Activated CD4-positive, alpha-beta T cell treated with anti-CD3 and anti-CD28 coated beads, Interleukin-2, Interleukin-4, amounts not matched to agents 100 ng/mL and 50 ng/mL, durations not matched to agents 16 hours and 8 hours (primary cell): ENCODE results near the gene CSRP1.

Source experiments
- DNase-seq: peaks from one replicate; pipeline ENCODE4 v3.0.0-alpha.2; 2020; ENCODE audit warnings: low spot score

The CSRP1 gene

DNA sequence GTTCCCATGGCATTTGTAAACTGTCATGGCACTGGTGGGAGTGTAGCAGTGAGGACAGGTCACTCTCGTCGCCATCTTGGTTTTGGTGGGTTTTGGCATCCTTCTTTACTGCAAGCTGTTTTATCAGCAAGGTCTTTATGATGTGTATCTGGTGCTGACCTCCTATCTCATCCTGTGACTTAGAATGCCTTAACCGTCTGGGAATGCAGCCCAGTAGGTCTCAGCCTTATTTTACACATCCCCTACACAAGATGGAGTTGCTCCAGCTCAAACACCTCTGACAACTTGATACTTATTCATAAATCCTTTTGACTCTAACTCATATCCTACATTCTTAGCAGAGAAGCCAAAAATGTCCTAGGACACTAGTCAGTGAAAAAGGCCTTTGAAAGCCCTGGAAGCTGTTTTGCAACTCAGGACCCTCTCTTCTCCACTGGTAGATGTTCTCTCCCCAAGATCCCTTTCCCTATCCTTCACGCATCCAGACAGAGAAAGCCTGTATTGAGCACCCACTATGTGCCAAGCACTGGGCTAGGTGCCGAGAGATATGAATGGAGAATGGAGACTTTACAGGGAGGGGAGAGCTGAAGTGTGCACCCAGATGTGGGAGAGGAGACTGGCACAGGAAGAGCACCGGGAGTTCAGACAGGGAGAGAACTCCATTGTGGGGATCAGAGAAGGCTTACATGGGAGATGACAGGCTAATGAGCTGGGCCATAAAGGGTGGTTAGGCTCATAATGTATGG, 6.7 kb upstream of the CSRP1 start:
- no peak for DNase-seq

DNA sequence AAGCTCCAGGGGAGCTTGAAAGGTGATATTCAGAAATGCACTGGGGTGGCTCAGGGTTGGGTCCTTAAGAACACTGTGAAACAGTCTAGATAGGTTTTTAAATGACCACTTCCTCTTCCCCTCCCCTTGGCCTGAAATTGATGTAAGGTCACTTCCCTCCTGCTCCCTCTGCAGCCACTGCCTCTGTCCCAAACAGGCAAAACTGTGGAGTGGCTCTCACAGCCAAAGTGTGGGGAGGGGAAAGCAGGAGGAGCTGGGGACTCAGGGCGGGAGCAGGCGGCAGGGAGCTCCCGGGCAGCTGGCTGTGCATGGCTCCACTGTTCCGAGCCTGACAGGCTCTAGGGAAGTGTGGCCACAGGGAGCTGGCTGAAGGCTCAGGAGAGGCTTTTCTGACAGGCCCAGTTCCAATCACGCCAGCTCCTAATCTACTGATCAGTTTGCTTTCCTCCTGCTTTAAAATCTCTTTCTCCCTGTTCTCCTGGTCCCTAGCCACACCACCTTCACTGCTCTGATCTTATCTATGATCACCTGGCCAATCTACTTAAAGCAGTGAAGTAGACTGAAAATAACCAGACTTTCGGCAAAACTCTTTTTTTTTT, 5.1 kb upstream of the CSRP1 start:
- no peak for DNase-seq

DNA sequence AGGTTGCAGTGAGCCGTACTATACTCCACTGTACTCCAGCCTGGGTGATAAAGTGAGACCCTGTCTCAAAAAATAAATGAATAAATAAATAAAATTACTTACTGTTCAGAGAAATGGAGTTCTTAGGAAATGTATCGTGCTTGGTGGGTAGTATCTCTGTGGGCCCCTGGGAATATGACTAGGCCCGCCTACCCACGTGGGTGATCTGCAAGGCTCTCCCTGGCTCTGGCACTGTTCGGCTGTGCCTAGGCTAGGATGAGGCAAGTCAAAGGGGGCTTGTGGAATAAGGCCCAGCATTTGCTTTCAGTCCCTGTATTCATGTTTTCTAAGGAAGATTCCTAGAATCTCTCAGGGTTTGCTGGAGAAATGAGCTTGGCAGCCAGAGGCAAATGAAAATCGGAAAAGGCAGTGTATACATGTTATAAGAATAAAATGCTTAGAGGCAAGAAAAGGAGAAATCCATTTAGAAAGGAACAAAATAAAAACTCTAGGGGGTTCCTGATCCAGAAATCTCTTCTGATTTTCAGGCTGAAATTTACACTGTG, 4.5 kb upstream of the CSRP1 start:
- DNase-seq, result no peak

DNA sequence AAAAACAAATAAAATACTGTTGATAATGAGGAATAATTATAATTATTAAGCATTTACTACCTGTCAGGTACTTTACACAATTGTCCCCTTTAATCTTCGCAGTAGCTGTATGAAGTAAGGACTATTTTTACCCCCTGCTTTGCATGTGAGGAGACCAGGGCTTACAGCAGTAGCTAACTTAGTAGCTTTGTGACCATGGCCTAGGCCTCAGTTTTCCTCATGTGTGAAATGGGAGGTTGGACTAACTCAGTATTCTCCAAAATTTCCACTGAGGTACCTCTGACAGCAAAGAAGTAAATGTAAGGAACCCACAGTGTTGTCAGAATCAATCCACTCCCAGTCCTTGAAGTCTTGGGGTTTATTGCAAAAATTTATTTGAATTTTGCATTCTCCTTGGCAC, 3.8 kb upstream of the CSRP1 start:
- DNase-seq, result no peak

DNA sequence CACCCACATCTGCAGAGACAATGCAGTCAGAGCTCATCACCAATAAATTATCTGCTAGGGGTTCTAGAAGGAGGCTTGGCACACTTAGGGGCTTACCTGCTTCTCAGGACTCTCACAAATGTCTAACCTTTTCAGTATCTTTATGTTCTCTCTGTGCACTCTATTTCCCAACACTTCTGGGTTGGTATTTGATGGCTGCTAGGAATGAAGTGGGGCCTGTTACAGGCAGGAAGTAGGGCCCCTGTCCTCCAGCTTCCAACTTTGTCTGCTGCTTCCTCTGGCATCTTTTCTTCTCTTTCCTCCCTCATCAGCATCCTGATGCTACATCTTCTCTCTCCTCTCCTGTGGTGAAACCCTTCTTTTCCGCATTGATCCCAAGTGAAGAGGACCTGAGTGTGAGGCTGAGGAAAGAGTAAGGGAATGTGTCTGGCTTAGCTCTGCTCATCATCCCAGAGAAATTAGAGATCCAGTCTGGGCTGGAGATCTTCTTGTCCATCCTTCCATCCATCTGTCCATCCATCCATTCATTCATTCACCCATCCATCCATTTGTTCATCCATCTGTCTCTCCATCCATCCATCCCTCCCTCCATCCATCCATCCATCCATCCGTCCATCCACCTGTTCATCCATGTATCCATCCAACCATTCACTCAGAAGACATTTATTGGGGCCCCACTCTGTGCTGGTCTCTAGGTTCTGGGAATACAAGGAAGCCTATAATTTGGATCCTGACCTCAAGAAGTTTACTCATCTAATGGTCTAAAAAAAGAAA, 2.9 kb upstream of the CSRP1 start:
- DNase-seq, result no peak

DNA sequence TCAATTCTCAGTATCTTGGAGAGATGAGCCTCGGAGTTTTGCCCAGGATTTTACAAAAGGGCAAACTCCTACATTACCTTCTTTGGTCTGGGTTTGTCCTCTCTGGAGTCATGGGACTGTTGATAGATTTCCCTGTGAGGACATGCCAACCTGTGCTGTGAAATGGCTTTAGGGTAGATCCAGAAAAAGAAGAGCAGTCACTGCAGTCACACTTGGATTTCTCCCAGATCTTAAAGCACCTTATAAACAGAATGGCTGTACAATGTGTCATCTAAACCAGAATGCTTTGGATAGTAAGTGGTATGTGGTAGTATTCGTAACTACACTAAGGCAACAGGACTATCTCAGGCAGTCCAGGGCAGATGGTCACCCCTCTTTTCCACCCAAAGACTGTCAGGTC, 1.9 kb upstream of the CSRP1 start:
- no peak for DNase-seq

DNA sequence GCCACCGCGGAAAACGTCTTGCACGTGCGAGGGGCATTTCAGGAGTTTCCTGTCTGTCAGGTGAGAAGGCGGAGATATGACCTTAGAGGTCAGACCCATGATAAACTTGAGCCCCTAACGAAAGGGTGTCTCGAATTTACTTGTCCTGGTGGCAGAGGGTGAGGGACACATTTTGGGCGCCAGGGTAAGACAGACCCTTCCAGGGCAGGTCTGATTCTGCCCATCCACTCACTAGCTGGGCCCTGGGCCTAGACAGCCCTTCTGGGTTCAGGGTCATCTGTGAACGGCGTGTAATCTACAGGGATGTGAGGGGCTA, 395 bp upstream of the CSRP1 start:
- DNase-seq, result no peak

DNA sequence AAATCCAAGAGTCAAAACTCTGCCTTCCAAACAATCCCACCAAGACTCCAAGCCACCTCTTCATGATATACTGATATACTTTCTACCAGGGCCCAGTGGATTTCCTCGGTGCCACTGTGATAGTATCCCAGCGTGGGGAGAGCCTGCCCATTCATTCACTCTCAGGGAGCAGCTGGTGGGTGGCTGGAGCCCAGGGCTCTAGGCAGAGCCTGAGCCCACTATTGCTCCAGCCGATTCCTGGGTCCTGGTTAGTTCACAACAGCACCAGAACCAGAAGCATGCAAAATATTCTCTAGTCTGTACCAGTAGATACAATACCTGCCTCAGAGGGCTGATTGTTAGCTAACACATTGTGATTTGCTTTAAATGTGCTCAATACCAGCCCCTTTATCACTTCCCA, 831 bp downstream of the CSRP1 start:
- DNase-seq, result no peak

DNA sequence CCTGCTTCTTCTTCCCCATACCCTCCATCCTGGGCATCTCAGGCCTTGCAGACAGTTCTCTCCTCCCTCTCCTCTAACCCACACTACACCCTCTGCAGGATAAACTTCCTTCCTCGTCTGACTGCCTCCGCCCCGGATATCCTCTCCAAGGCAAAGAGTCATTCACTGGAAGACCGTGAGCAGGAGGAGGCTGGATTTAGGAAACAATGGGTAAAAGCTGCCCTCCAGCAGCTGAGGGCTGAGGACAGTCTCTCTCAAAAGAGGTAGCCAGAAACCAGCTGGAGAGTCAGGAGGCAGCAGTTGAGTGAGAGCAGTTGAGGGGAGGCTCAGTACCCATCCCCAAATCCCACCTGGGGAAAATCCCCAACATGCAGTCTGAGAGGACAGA, 1.4 kb downstream of the CSRP1 start:
- DNase-seq, result no peak

DNA sequence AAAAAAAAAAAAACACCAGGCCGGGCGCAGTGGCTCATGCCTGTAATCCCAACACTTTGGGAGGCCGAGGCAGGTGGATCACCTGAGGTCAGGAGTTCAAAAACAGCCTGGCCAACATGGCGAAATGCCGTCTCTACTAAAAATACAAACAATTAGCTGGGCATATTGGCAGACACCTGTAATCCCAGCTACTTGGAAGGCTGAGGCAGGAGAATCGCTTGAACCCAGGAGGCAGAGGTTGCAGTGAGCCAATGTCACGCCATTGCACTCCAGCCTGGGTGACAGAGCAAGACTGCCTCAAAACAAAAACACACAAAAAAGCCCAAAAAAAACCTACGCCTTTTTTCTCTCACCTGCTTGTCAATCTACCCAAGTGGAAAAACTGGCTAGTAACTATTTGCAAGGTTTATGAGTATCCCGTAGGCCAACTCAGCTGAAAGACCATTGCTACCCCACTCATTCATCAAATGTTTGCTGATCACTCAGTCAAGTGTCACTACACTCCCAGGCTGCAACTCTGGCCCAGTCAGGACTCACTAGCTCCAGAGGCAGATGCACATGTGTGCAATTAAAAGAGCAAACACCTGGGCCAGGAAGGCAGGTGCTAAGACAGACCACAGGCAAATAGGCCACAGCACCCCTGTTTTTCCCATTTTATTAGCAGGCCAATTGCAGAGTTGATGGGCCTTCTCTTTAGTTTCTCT, 2.0 kb downstream of the CSRP1 start:
- no peak for DNase-seq

DNA sequence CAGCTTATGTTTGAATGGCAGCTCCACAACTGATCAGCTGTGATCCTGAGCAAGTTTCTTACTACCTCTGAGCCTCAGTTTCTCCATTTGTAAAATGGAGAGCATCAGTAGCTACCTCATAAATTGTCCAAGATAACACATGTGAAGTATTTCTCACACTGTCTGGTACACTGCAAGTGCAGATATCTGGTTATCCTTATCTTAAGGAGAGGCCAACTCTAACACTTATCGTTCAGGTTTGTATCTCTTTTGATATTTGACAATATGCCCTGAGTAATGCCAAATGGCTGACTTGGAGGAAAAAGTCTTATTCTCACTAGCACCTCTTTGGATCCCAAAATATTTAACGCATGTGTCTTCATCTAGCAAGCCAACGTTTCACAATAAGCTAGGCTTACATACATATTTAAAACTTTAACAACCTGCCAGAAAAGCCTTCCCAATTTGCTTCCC, 2.7 kb downstream of the CSRP1 start:
- no peak for DNase-seq

DNA sequence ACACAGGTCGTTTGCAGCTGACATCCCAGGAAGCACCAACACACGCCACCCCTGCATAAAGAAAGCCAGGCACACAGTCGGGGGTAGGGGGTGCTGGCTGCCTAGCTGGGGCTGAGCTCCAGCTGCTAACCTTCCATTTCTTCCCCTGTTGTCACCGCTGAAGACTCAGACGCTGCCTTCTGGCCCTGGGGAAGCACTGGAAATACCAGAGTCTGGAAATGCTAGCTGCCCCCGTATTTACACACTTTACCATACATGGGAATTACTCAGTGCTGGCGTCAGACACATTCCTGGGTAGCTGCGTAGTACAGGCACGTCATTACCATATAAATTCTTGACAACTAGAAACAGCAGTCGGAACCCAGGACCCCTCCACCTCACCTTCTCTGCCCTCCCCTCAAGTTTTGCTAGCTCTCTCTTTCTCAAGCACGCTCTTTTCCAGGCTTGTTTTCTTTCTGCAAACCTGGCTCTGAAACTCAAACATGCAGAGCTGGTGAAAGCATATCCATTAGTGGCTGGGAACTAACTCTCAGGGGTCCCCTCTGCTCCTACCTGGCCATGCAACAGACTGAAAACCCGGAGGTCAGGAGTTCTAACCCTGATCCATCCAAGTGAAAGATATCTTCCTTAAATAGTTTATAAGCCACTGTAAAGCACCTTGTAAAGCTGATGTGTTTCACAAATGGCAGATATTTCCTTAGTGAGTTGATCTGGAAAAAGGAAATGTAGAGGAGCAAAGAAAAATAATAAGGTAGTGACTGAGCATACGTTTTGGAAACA, 3.3 kb downstream of the CSRP1 start:
- DNase-seq, result no peak

DNA sequence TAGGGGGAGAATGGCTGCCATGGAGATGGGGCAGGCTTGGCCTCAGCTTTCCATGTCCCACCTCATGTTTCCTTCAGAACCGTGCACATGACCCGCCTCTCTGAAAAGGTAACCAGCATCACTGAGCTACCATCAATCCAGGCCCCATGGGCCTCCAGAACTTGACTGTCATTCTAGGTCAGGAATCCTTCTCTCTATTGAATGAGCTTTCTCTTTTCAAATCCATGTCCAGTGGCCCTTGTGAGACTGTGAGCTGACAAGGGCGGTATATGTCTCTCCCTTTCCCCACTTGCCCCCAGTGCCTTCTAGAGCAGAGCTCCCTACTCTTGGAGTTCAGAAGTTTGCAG, 4.4 kb downstream of the CSRP1 start:
- no peak for DNase-seq

DNA sequence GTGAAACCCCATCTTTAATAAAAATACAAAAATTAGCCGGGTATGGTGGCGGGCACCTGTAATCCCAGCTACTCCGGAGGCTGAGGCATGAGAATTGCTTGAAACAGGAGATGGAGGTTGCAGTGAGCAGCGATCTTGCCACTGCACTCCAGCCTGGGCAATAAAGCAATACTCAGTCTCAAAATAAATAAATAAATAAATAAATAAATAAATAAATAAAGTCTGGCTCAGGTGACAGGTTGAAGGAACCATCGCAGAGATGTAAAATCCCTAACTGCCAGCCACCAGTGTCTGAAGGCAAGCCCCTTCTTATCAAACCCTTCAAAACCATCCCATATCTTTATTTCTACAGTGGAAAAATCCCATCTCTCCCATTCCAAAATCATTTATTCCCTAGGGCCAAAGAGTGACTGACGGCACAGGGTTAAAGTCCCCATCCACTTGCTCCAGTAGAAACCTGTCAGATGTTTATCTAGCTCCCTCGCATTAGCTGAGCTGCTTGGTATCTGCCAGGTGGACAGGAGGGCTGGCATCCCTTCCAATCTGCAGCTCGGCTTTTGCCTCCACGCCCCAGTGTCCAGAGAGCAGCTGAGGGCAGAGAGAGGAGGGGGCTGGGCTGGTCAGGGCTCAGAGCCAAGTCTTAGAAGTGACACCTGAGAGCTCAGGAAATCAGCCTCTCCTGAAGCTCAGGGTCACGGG, 5.0 kb downstream of the CSRP1 start:
- no peak for DNase-seq

DNA sequence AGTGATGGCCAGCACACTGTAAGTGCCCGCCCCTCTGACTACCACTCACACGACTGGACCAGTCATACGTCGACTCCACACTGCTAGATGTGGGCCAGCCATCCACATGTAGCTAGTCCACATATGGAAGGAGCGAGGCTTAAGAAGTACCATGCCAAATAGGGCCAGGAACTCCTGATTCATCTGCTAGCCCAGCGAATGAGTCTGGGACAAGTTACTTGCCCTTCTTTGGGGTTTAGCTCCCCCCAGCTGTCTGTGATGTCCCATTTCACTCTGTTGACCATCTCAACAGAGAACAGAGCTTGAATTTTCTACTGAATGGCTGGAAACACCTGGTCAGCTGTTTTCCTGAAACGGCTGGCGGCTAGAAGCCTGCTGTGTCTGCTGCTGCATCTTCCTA, 5.8 kb downstream of the CSRP1 start:
- no peak for DNase-seq

DNA sequence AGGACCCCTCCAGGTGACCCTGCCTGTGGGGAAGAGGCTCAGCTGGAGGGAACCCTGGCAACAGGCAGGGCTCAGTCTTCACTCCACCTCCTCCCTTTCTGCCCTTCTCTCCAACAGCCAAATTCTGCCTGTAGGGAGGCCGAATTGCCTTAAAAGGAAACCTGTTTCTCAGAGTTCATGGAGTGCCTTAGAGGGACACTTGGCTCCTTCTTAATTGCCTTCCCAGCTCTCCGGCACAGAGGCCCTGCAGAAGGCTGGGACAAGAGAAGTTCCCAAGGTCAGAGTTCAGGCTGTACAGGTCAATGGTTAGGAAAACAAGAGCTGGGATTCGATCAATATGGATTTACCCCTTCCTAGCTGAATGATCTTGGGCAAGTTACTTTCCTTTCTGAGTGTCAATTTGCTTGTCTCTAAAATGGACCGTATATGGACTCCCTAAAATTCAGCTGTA, 6.2 kb downstream of the CSRP1 start:
- no peak for DNase-seq

DNA sequence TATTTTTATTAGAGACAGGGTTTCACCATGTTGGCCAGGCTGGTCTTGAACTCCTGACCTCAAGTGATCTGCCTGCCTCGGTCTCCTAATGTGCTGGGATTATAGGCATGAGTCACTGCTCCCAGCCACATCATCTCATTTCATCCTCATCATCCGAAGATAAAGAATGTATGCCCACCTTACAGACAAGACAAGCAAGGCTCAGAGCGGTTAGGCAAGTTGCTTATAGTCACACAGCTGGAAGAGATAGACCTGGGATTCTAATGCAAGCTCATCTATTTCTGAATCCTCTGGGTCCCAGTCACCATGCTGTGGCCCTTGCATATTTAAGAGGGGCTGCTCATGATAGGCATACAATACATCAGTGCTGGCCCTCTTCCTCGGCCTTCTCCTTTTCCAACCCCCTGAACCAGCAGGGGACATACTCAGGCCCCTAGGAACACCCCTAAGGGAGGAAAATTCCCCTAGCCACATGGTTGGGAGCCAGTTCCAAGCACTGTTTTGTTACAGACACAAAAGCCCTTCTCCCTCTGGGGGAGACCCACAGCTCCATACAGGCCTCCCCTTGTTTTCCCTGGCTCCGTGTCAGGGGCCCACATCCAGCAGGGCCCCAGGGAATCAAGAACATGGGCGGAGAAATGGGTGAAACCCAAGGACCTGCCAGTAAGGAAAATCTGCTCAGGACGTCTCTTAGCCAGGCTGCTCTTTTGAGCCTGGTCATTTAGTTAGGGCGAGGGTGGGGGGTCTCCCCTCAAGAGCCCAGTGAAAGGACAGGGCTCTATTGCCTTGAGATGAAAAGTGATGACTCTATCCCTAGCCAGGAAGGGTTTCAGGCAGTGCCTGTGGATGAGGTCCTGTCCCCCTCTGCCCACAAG, 6.9 kb downstream of the CSRP1 start:
- DNase-seq, result no peak

DNA sequence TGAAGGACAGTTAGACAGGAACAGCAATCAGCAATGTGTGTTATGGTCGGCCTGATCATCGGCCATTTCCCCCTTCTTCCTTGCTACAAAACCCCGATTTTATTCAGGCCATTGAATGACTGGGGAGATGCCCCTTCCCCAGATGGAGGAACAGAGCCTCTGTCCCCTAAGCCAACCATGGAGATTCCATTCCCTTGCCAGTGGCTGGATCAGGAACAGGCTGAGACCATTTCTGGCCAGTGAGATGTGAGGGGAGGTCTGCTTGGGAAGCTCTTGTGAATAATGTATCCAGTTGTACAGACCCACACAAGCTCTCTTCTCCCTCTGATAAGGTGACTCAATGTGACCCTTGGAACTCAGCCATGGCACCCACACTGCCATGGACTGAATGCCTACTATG, 7.7 kb downstream of the CSRP1 start:
- no peak for DNase-seq

DNA sequence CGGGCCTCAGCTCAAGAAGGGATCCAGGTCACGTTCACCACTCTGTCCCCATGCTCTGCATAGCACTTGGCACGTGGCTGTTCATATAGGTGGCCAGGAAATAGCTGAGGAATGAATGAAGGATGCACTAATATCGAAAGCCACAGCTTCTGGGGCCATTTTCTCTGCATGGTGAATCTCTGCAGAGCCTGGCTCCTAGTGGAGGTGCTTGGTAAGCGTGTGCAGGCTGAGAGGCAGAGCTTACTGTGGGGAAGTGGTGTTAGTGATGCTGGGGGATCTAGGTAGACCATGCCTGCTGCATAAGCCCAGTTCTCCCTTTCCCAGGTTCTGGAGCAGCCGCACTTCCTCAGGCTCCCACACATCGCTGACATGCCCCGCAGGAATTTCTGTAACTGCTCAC, 8.3 kb downstream of the CSRP1 start:
- no peak for DNase-seq

DNA sequence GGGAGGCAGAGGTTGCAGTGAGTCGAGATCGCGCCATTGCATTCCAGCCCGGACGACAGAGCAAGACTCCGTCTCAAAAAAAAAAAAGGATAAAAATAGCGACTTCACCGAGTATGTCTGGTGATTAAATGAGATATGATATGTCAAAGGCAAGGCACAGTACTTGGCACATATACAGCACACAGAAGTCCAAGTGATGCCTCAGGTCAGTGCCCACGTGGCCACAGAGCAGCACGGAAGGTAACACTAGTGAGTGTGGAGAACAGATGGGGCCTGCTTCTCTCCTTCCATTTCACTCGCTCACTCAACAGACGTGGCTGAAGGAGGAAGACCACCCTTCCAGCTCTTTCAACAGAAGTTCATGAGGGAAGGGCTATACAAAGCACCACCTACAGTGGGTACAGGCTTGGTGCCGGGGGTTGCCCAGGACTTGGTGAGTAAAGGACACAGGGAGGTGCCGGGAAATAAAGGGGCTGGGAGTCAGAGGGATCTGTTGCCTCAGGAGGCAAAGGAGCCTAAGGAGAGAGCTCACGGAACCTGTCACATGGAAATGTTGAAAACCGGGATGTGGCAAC, 8.9 kb downstream of the CSRP1 start:
- no peak for DNase-seq
